ENCODE measurements around the gene INSL3.

DNA sequence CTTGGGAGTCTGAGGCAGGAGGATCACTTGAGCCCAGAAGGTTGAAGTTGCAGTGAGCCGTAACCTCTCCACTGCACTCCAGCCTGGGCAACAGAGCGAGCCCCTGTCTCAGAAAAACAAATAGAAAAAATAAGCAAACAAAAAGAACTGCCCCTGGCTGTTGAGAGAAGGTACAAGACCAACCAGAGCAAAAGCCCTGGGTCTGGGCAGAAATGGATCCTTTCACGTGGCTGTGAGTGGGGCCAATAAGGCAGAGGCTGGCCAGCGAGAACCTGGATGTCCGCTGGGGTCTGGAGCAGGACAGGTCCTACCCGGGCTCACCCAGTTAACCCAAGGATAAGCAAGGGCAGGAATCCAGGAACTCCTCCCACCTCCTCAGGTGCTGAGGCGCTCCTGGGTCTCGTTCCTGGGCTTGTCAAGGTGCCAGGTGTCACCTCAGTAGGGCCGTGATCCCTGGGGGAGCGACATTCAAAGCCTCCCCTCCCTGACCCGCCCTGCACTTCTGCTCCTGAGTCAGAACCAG lies 45.7 kb upstream of the INSL3 start:
- no peak for TF ChIP-seq EZH2 (IDR thresholded peaks at IDR 0.05; ENCODE audit: low read length, missing control alignments)
- TF ChIP-seq, protein P1, sequence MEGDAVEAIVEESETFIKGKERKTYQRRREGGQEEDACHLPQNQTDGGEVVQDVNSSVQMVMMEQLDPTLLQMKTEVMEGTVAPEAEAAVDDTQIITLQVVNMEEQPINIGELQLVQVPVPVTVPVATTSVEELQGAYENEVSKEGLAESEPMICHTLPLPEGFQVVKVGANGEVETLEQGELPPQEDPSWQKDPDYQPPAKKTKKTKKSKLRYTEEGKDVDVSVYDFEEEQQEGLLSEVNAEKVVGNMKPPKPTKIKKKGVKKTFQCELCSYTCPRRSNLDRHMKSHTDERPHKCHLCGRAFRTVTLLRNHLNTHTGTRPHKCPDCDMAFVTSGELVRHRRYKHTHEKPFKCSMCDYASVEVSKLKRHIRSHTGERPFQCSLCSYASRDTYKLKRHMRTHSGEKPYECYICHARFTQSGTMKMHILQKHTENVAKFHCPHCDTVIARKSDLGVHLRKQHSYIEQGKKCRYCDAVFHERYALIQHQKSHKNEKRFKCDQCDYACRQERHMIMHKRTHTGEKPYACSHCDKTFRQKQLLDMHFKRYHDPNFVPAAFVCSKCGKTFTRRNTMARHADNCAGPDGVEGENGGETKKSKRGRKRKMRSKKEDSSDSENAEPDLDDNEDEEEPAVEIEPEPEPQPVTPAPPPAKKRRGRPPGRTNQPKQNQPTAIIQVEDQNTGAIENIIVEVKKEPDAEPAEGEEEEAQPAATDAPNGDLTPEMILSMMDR (conservative IDR thresholded peaks at IDR 0.05 in 1 of 2, IDR thresholded peaks at IDR 0.05 in 1 of 2; ENCODE audit: low read depth in 1 of 2, low read length in 2 of 2): no peak
